Activated B cell treated with CpG ODN at 0.5 μM for 24 hours (primary cell): ENCODE data around the gene ARL3. TPM values are rescaled to one million over a fixed set of nuclear protein-coding genes. Genes with fewer than 3 reads are reported as not detected.
"Not testable (repeated sequence)": the region's sequence is repeated elsewhere in the genome, so short reads cannot be mapped to it uniquely, and the experiment has no call there.

Experiments
- ATAC-seq: fragments of 200-7000 bp; cut with Tn5 transposase; one replicate; pipeline ENCODE4 v1.10.0; 2021; ENCODE audit warnings: low read depth, mild to moderate bottlenecking, moderate library complexity
- CTCF ChIA-PET: fragments of 350-600 bp; sonication (Branson Sonifier 250); formaldehyde crosslinking; loops from one replicate; lab custom pipeline; 2021; ENCODE audit warnings: antibody characterized with exemption; lab: Charles Lee
- POLR2A ChIA-PET: fragments of 350-600 bp; sonication (Branson Sonifier 250); formaldehyde crosslinking; loops from one replicate; lab custom pipeline; 2021; ENCODE audit warnings: antibody characterized with exemption; lab: Charles Lee
- DNase-seq: peaks from one replicate; pipeline ENCODE4 v3.0.0; 2022
- H3K27ac Mint-ChIP-seq: one replicate; pipeline ENCODE4 v1.8.0; 2020; ENCODE audit warnings: mixed read lengths
- H3K27me3 Mint-ChIP-seq: one replicate; pipeline ENCODE4 v1.8.0; 2021; ENCODE audit warnings: mixed read lengths
- H3K36me3 Mint-ChIP-seq: one replicate; pipeline ENCODE4 v1.8.0; 2021; ENCODE audit warnings: low read depth, mixed read lengths
- H3K4me1 Mint-ChIP-seq: one replicate; pipeline ENCODE4 v1.8.0; 2021; ENCODE audit warnings: mixed read lengths
- H3K4me3 Mint-ChIP-seq: one replicate; pipeline ENCODE4 v1.8.0; 2020; ENCODE audit warnings: mild to moderate bottlenecking, mixed read lengths
- H3K9me3 Mint-ChIP-seq: one replicate; pipeline ENCODE4 v1.8.0; 2020; ENCODE audit warnings: mixed read lengths
- intact Hi-C: fragments of 100-400 bp; cut with micrococcal nuclease; formaldehyde crosslinking; loops from one replicate; pipeline ENCODE4 v1.15.1; 2024
- total RNA-seq: library from RNA; stranded (reverse); gene quantifications from 2 replicates; pipeline ENCODE4 v1.2.3, GENCODE V29; 2022
- TF ChIP-seq, protein P1 (sequence below): fragments of 200-600 bp; IDR thresholded peaks from one replicate; pipeline ENCODE4 v1.8.0; 2022; ENCODE audit warnings: antibody characterized with exemption, mild to moderate bottlenecking

Gene ARL3
- total RNA-seq, 1 donor from 2014 or later = 5.1 TPM

DNA sequence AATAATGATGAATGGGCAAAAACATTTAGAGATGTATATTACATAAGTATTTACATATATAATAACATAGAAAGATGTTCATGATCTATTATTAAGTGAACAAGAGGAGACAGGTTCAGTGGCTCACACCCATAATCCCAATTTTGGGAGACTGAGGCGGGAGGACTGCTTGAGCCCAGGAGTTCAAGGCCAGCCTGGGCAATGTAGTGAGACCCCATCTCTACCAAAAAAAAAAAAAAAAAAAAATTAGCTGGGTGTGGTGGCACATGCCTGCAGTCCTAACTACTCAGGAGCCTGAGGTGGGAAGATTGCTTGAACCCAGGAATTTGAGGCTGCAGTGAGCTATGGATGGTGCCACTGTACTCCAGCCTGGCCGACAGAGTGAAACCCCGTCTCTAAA lies 12.4 kb downstream of the ARL3 start:
- intact Hi-C loops = no loop called here

DNA sequence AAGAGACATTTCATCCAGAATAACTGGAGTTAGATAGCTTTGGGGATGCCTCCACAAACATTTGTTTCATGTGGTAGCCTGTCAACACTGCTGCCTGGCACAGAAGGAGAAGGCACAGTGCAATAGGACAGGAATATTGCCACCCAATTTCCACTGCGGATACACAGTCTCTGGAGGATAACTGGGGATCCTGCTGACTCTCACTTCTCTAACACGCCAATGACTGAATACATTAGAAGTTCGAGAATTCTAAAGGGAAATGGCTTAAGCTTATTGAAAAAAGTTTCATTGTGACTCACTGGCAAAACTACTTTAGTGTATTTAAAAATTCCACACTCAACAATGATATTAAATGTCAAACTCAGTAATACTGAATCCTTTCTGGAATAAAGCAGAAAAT lies 12.9 kb downstream of the ARL3 start:
- TF ChIP-seq, protein P1, sequence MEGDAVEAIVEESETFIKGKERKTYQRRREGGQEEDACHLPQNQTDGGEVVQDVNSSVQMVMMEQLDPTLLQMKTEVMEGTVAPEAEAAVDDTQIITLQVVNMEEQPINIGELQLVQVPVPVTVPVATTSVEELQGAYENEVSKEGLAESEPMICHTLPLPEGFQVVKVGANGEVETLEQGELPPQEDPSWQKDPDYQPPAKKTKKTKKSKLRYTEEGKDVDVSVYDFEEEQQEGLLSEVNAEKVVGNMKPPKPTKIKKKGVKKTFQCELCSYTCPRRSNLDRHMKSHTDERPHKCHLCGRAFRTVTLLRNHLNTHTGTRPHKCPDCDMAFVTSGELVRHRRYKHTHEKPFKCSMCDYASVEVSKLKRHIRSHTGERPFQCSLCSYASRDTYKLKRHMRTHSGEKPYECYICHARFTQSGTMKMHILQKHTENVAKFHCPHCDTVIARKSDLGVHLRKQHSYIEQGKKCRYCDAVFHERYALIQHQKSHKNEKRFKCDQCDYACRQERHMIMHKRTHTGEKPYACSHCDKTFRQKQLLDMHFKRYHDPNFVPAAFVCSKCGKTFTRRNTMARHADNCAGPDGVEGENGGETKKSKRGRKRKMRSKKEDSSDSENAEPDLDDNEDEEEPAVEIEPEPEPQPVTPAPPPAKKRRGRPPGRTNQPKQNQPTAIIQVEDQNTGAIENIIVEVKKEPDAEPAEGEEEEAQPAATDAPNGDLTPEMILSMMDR = no peak
- CTCF ChIA-PET = interaction anchor here (1.0 to 1.5 kb wide), 2 partner anchors 10 to 117 kb away, joined by 3 read pairs; no protein-coding TSS in a partner anchor
- no peaks in the 10 kb centered on the region for H3K27me3 Mint-ChIP-seq
- H3K4me1 Mint-ChIP-seq = no peaks in the 10 kb centered on the region
- peaks cover 28% of the 10 kb centered on the region for H3K36me3 Mint-ChIP-seq
- peak; percentile 64 for ATAC-seq
- POLR2A ChIA-PET = interaction anchor here (0.5 to 1.2 kb wide), 3 partner anchors 10 to 33 kb away, joined by 3 to 9 read pairs (median 4); no protein-coding TSS in a partner anchor
- intact Hi-C loops = no loop called here
- H3K9me3 Mint-ChIP-seq = no peaks in the 10 kb centered on the region
- H3K27ac Mint-ChIP-seq = no peak overlapping the region
- no peak overlapping the region for H3K4me3 Mint-ChIP-seq
- DNase-seq = no peak

More for the DNA sequence above, 12.4 kb downstream of the ARL3 start:
- no peaks in the 10 kb centered on the region for H3K27me3 Mint-ChIP-seq
- TF ChIP-seq, protein P1 = no peak
- no peaks in the 10 kb centered on the region for H3K9me3 Mint-ChIP-seq
- no peak for DNase-seq
- peaks cover 24% of the 10 kb centered on the region for H3K36me3 Mint-ChIP-seq
- ATAC-seq = no peak
- no peaks in the 10 kb centered on the region for H3K4me1 Mint-ChIP-seq
- POLR2A ChIA-PET = interaction anchor here (0.5 to 1.2 kb wide), 3 partner anchors 9 to 33 kb away, joined by 3 to 9 read pairs (median 4); no protein-coding TSS in a partner anchor
- H3K4me3 Mint-ChIP-seq = no peak overlapping the region
- CTCF ChIA-PET = interaction anchor here (0.6 to 1.5 kb wide), 3 partner anchors 9 to 118 kb away, joined by 3 read pairs; no protein-coding TSS in a partner anchor
- H3K27ac Mint-ChIP-seq = no peak overlapping the region

DNA sequence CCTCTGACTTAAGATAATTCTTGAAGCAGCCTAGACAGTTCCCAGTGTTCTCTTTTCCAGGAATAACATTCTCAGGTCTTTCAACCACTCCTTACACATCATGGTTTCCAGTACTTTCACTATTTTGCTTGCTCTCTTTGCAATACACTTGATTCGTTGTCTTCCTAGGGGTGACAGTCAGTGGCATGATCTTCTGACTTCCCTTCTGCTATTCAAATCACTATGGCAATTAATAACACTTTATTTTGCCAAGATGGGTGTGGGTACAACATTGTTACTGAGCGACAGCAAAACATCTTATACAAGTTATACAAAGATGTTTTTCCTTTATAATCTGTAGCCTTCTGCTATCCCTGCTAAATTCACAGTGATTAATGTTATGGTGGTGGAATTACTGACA lies 15.3 kb downstream of the ARL3 start:
- H3K27ac Mint-ChIP-seq = no peak overlapping the region

DNA sequence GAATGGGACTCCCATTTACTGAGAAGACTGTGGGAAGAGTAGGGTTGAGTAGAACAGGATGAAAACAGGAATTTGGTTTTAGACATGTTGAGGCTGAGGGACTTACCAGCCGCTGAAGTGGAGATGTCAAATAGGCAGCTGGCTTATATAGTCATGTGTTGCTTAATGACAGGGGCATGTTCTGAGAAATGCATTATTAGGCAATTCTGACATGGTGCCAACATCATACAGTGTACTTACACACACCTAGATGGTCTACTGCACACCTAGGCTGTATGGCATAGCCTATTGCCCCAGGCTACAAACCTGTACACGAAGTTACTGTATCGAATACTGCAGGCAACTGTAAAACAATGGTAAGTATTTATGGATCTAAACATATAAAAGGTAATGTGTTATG lies 17.5 kb downstream of the ARL3 start:
- Mint-ChIP-seq H3K4me1 (no peaks in the 10 kb centered on the region), H3K36me3 (peaks cover 34% of the 10 kb centered on the region), H3K27ac (no peak overlapping the region), H3K27me3 (no peaks in the 10 kb centered on the region), H3K9me3 (no peaks in the 10 kb centered on the region), H3K4me3 (no peak overlapping the region)
- TF ChIP-seq, protein P1 = no peak
- DNase-seq (no peak), ATAC-seq (no peak)
- ChIA-PET CTCF (no interaction called here), POLR2A (interaction anchor here (0.7 kb wide), 1 partner anchor 52 kb away, joined by 3 read pairs; no protein-coding TSS in a partner anchor)
- intact Hi-C loops = no loop called here

More for the DNA sequence above, 15.3 kb downstream of the ARL3 start:
- ChIA-PET POLR2A (no interaction called here), CTCF (no interaction called here)
- Mint-ChIP-seq H3K27me3 (no peaks in the 10 kb centered on the region), H3K4me3 (no peak overlapping the region), H3K36me3 (peaks cover 34% of the 10 kb centered on the region), H3K9me3 (no peaks in the 10 kb centered on the region), H3K4me1 (no peaks in the 10 kb centered on the region)
- ATAC-seq (no peak), DNase-seq (no peak)
- TF ChIP-seq, protein P1 = no peak
- intact Hi-C loops = no loop called here

DNA sequence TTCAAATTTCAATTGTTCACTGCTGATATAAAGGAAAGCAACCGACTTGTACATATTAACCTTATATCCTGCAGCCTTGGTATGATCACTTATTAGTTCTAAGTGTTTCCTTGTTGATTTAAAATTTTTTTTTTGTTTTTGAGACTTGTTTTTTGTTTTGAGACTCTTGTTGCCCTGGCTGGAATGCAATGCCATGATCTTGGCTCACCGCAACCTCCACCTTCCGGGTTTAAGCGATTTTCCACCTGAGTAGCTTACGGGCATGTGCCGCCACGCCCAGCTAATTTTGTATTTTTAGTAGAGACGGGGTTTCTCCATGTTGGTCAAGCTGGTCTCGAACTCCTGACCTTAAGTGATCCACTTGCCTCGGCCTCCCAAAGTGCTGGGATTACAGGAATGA lies 18.8 kb downstream of the ARL3 start:
- ATAC-seq, H3K27ac Mint-ChIP-seq, H3K9me3 Mint-ChIP-seq, DNase-seq, H3K27me3 Mint-ChIP-seq, POLR2A ChIA-PET, CTCF ChIA-PET, H3K4me1 Mint-ChIP-seq, intact Hi-C loops, H3K4me3 Mint-ChIP-seq: not testable (repeated sequence)
- H3K36me3 Mint-ChIP-seq = peaks cover 34% of the 10 kb centered on the region
